Prostate gland (tissue), 2 donors: Measurements from ENCODE around the gene PRRG2. TPM values are rescaled to one million over a fixed set of nuclear protein-coding genes. Genes with fewer than 3 reads are reported as not detected.

Experiments
- DNase-seq: peaks from one replicate; pipeline ENCODE4 v3.0.0-alpha.2; 2019; ENCODE audit warnings: low spot score
- H3K27ac ChIP-seq, 2 donors: fragments of 200-600 bp; sonication (generic); 2 replicates each; pipeline ENCODE4 v1.5.1; 2017 to 2019
- H3K27me3 ChIP-seq: fragments of 200-600 bp; sonication (generic); replicated peaks from 2 replicates; pipeline ENCODE4 v1.5.1; 2019; ENCODE audit not compliant: insufficient read depth
- H3K36me3 ChIP-seq, 2 donors: fragments of 200-600 bp; sonication (generic); 1 replicate in 1 of 2; 2 replicates in 1 of 2; pipeline versions ENCODE4 v1.5.1 to v1.8.1; 2017 to 2019
- H3K4me1 ChIP-seq: fragments of 200-600 bp; sonication (generic); replicated peaks from 2 replicates; pipeline ENCODE4 v1.5.1; 2019
- H3K4me3 ChIP-seq, 2 donors: fragments of 200-600 bp; sonication (generic); 2 replicates each; pipeline ENCODE4 v1.5.1; 2017 to 2019
- H3K9me3 ChIP-seq: fragments of 200-600 bp; sonication (generic); 2 replicates; pipeline ENCODE4 v1.5.1; 2017
- POLR2A ChIP-seq: fragments of 450-650 bp; IDR thresholded peaks from one replicate; pipeline ENCODE4 v1.6.1; 2016; ENCODE audit warnings: antibody characterized with exemption, mild to moderate bottlenecking
- POLR2AphosphoS5 ChIP-seq: sonication (generic); formaldehyde crosslinking; IDR thresholded peaks from one replicate; pipeline ENCODE4 v1.6.1; 2017; ENCODE audit warnings: antibody characterized with exemption
- WGBS: methylation state at CpG from one replicate; pipeline ENCODE4 v1.1.5; 2018; 5-methylcytosine and 5-hydroxymethylcytosine counted together
- intact Hi-C: fragments of 100-400 bp; cut with DNase I; formaldehyde crosslinking; loops from one replicate; pipeline ENCODE4 v1.14.2; 2022
- total RNA-seq, 2 donors: library from RNA; depleted of rRNA; stranded (reverse); fragments of >200 nt; gene quantifications; one replicate each; pipeline ENCODE4 v1.1.0, GENCODE V29; 2016
- TF ChIP-seq, protein P1 (sequence below), 4 experiments: fragments of 200-600 bp in 2 of 4; fragments of 450-650 bp in 2 of 4; sonication (generic) in 2 of 4; IDR thresholded peaks; 1 replicate in 3 of 4; 2 replicates in 1 of 4; pipeline ENCODE4 v1.5.1; 2016 to 2019; ENCODE audit warnings: antibody characterized with exemption in 4 of 4, mild to moderate bottlenecking in 2 of 4, moderate library complexity in 2 of 4

Gene PRRG2
- total RNA-seq, 2 donors from 2014 or later = 8.1 to 22.5 TPM

- intact Hi-C loops = no loop called here
- TF ChIP-seq POLR2AphosphoS5 (peak; percentile 10), POLR2A (no peak)
- Histone ChIP-seq H3K9me3 (no peaks in the 10 kb centered on the region), H3K27ac (no peak overlapping the region), H3K27me3 (no peaks in the 10 kb centered on the region), H3K36me3 (peaks cover 8 to 10% of the 10 kb centered on the region in 2 donors), H3K4me1 (no peaks in the 10 kb centered on the region), H3K4me3 (no peak overlapping the region)
- WGBS = 68% methylated on average over 10 of the region's 10 CpGs
- DNase-seq = no peak
These were observed 27.5 kb upstream of the PRRG2 start for GRCh38 chr19:49553451-49554271.

GRCh38 chr19:49554701-49555181 is 26.4 kb upstream of the PRRG2 start:
- WGBS = 77% methylated on average over 17 of the region's 17 CpGs
- Histone ChIP-seq H3K4me3 (no peak overlapping the region), H3K27ac (no peak overlapping the region), H3K36me3 (peaks cover 8 to 10% of the 10 kb centered on the region in 2 donors), H3K27me3 (no peaks in the 10 kb centered on the region), H3K9me3 (no peaks in the 10 kb centered on the region), H3K4me1 (no peaks in the 10 kb centered on the region)
- peak; percentile 26 for TF ChIP-seq POLR2AphosphoS5
- TF ChIP-seq, protein P1, sequence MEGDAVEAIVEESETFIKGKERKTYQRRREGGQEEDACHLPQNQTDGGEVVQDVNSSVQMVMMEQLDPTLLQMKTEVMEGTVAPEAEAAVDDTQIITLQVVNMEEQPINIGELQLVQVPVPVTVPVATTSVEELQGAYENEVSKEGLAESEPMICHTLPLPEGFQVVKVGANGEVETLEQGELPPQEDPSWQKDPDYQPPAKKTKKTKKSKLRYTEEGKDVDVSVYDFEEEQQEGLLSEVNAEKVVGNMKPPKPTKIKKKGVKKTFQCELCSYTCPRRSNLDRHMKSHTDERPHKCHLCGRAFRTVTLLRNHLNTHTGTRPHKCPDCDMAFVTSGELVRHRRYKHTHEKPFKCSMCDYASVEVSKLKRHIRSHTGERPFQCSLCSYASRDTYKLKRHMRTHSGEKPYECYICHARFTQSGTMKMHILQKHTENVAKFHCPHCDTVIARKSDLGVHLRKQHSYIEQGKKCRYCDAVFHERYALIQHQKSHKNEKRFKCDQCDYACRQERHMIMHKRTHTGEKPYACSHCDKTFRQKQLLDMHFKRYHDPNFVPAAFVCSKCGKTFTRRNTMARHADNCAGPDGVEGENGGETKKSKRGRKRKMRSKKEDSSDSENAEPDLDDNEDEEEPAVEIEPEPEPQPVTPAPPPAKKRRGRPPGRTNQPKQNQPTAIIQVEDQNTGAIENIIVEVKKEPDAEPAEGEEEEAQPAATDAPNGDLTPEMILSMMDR (IDR thresholded peaks at IDR 0.05) = no peak
- intact Hi-C loops = no loop called here
- no peak for DNase-seq

GRCh38 chr19:49555600-49556411 is 25.3 kb upstream of the PRRG2 start:
- Histone ChIP-seq H3K27ac (no peak overlapping the region), H3K27me3 (no peaks in the 10 kb centered on the region), H3K36me3 (peaks cover 8 to 10% of the 10 kb centered on the region in 2 donors), H3K9me3 (no peaks in the 10 kb centered on the region), H3K4me3 (no peak overlapping the region), H3K4me1 (no peaks in the 10 kb centered on the region)
- WGBS = 82% methylated on average over 49 of the region's 53 CpGs
- DNase-seq = no peak
- TF ChIP-seq POLR2AphosphoS5 = no peak
- TF ChIP-seq POLR2A = no peak
- TF ChIP-seq, protein P1 (IDR thresholded peaks at IDR 0.05) = no peak
- intact Hi-C loops = no loop called here

DNA sequence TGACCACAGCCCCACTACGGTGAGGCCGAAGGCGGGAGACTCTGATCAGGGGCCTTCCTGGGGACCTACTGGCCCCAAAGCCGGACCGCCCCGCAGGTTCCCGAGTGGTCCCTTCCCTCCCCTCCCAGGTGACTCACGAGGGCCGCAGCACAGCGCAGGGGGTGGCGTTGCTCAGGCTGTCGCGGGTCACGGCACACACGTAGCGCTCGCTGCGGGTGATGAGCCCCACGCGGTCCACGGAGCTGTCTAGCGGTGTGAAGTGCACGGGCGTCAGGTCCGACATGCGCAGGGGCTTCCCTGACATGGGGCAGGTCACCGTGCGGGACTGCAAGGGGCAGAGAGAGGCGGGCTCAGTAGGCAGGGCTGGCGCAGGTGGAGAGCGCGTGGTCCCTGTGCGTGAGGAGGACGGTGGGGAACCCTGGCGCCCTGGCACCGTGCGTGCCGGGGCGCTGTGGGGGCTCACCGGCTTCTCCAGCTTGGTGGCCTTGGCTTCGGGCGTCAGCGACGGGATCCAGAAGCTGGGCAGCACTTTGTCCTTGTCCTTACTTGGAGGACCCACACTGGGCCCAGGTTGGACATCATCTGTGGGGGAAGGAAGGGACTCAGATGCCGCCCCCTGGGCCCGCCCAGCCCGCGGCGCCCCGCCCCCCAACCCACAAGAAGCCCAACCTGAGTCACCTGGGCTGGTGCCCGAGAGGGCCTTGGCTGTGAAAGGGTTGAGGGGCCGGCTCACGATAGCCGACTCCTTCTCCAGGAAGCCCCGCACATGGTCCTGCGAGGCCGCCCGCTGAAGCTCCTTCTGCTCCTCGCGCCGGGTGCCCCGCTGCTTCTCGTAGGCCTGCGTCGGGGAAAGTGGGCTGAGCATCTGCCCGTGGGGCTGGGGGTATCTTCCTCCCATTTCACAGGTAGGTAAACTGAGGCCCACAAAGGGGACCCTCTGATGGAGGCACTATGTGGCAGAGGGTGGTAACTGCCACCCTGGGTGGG is 24.4 kb upstream of the PRRG2 start:
- Histone ChIP-seq H3K9me3 (no peaks in the 10 kb centered on the region), H3K4me1 (no peaks in the 10 kb centered on the region), H3K4me3 (no peak overlapping the region), H3K36me3 (peaks cover 8 to 10% of the 10 kb centered on the region in 2 donors), H3K27ac (no peak overlapping the region), H3K27me3 (no peaks in the 10 kb centered on the region)
- no peak for TF ChIP-seq POLR2AphosphoS5
- 86% methylated on average over 66 of the region's 66 CpGs for WGBS
- DNase-seq = no peak
- intact Hi-C loops = no loop called here

GRCh38 chr19:49557641-49558325 is 23.3 kb upstream of the PRRG2 start:
- WGBS = 91% methylated on average over 18 of the region's 18 CpGs
- H3K9me3 ChIP-seq = no peaks in the 10 kb centered on the region
- no peak overlapping the region for H3K4me3 ChIP-seq
- TF ChIP-seq POLR2A (no peak), POLR2AphosphoS5 (no peak)
- TF ChIP-seq, protein P1 (IDR thresholded peaks at IDR 0.05) = no peak
- H3K27ac ChIP-seq = no peak overlapping the region
- peaks cover 8 to 10% of the 10 kb centered on the region in 2 donors for H3K36me3 ChIP-seq
- H3K27me3 ChIP-seq = no peaks in the 10 kb centered on the region
- no peak for DNase-seq
- H3K4me1 ChIP-seq = no peaks in the 10 kb centered on the region
- intact Hi-C loops = no loop called here
